Effector CD8-positive, alpha-beta T cell (primary cell): ENCODE measurements around the gene TMEM108.

Experiments
- DNase-seq: peaks from one replicate; lab custom pipeline; 2025; lab: John Stamatoyannopoulos, UW

TMEM108 gene

DNA sequence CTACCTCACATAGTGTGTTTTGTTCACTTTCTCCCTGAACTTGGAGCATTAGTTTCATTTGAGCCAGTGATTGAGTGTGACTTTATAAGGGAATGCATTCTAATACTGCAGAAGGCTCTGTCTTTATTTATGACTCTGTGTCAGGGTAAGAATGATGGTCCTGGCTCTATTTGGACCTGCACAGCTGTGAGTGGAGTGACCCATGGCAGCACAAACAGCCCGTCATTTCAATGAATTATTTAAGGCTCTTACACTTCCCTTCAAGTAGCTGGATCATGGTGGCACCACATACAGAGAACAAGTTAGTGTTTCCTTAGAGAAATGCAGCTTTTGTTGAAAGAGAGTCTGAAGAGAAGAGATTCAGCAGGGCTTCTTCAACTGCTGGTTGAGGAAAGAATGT is 16.4 kb downstream of the TMEM108 start:
- DNase-seq, result no peak

DNA sequence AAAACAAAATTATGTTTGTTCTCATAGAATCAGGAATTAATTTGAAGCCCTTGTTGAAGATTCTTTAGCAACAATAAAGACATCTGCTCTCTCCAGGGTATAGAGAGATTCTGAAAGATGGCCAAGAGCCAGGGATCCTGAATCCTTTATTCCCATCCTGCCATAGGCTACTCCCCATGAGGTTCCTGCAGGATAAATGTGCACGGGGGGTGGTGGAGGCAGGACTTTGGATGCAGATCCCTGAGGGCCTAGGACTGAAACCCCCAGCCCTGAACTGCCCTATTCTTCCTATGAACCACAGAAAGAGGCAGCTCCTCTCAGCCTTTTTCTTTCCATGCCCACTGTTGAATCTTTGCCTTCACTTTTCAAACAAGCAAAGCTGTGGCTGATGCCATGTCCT is 17.1 kb downstream of the TMEM108 start:
- DNase-seq, result no peak

DNA sequence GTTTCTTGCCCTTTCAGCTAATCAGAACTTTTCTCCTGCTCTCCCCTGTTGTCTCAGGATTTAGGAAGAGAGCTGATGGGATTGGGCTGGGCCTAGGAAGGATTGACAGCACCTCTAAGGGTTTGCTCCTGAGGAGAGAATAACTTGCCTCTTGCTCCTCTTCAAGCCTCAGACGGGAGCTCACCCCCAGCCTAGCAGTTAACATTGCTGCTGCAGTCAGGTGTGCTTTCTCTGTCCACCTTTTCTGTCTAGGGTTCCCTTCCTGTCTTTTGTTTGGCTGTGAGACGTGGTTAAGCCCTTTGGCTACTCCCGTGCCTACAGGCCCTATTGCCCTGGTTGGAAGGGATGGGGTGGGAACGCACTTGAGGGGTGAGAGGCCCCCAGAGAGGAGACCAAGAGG is 20.1 kb downstream of the TMEM108 start:
- DNase-seq, result no peak

DNA sequence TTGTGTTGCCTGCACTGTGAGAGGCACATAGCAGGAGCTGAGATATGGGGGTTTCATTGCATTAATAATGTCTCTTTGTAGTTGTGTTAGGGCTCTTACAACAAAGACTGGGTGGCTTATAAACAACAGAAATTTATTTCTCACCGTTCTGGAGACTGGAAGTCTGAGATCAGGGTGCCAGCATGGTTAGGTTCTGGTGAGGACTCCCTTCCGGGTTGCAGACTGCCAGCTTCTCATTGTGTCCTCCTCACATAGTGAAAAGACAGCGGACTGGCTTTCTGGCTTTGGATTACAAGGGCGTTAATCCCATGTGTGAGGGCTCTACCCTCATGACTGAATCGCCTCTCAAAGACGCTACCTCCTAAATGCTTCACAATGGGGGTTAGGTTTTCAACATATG is 20.6 kb downstream of the TMEM108 start:
- no peak for DNase-seq

DNA sequence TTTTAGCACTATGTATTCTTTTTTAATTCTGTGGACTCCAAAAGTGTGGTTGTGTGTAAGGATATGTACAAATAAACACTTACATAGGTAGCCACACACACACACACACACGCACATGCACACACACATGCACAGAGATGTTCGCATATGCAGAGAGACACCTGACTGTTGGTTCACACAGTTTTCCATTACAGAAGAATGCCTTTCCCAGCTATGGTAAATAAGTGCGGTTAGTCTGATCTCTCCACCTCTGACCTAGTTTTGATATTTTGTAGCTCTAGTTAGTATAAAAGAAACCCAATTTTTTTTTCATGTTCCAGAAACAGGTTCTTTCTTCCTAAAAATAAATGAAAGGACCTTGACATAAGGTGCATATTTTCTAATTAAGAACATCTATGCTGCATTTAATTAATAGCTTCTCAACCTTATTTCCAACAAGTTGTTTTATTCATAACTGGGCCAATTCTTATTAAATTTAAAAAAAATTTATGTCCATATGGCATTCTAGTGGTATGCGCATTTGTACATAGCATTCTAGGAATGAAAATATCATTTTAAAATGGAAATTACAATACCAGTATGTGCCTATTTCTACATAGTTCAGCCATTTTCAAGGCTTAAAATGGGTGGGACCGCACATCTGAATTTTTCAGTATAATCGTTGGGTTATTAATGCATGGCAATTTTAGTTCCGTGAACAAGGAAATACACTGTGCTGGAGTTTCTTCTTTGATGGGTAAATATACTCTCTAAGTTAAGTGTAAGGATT is 27.2 kb downstream of the TMEM108 start:
- no peak for DNase-seq

DNA sequence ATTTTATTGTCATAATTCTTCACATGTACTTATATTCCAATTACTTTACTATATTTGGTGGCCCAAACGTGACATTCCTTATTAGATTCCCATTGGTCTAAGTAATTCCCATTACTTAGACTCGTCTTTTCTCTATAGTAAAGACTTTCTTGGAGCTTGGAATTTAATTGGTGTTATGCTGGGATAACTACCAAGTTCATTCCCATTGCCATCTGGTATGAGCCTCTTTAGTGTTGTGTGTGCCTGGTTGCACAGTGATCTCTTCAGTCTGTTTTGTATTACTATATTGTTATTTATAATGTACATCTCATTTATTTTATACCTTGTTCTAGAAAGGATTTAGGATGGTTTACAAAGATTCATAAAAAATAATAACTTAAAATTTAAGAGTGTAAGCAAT is 27.8 kb downstream of the TMEM108 start:
- DNase-seq, result no peak

DNA sequence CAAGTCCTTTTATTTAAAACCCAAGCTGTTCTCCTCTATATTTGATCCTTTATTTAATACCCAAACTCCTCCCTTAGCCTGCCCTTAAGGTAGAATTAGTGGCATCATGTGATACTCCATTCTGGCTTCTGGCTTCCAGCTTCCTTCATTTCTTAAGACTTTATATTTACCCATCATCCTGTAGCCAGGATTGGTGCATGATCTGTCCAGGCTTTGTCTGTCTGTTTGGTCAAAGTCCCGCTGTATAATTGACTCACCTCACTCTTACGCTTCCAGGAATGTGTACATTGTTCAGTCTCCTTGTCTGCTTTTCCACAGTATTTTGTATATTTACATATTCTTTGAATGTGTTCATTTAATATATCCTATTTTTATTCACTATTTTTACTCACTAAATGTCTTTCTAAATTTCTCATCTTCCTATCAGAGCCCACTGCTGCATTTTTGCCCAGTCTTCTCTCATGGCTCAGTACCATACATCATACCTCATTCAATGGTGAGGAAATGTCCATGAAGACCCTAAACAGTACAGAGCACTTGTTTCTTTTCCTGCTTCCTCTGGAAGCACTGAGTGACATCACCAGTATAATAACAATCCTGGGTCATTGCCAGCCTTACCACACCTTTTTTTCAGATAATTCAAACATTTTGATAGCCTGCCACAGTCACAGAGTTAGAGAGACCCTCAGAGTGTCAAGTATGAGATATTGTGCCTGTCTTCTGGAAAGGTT is 31.5 kb downstream of the TMEM108 start:
- no peak for DNase-seq

DNA sequence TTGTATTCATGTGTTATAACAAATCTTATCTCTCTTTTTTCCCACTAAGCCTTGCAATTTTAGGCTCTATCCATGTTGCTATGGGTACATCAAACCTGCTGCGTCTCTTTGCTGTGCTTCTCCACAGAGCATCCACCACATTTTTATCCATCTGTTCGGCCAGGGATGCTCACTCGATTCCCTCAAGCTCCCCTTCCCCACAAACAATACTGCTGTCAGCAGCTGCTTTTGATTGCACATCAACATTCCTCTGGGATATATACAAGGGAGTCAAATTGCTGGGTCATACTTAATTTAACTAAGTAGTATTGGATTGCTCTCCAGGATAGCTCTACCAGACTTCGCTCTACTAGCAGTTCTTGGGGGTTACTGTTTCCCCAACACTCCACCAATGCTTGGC is 36.8 kb downstream of the TMEM108 start:
- DNase-seq, result no peak

DNA sequence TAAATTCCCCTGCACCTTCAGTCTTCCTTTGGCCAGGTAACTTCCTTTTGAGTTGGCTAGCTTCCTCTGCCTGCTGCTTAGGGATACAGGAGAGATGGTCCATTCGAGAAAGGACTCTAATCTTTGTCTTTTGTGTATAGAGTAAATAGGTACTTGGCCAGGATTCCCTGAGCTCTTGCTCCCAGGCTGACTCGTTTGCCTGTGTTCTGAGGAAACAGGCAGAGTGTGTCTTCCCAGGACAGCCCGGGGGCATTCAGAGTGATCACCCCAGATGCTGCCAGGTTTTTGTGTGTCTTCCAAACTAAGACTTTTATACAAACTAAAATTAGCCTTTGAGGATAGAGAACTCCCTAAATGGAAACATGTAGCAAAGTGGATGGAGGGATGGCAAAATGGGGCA is 39.5 kb downstream of the TMEM108 start:
- DNase-seq, result no peak

DNA sequence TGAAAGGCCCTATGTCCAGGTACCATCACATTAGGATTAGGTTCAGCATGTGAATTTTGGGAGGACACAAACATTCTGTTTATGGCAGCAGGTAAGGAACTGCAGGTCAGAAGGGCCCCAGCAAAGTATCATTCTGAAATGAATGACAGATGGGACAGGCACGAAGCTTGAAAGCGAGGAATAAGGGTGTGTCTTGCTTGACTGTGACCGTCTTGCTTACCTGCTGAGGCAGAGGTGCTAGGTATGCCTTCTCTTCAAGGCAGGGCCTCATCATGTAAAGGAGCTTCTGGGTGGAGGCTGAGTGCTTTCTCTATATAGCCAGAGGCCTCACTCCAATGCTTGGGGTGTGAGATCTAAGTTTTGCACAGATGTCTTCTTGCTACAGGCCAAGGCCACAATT is 41.4 kb downstream of the TMEM108 start:
- no peak for DNase-seq

DNA sequence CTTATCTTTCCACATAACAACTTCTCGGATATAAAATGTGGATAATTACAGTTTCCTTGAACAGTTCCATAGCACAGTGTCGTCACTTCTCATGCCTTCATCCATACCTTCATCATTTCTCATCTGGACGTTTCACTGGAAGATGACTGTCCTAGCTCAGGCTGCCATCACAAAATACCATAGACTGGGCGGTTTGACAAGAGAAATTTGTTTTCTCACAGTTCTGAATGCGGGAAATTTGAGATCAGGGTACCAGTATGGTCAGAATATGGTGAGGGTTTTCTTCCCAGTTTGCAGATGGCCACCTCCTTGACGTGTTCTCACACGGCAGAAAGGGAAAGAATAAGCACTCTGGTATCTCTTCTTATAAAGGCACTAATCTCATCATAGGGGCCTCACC is 42.8 kb downstream of the TMEM108 start:
- DNase-seq, result no peak

DNA sequence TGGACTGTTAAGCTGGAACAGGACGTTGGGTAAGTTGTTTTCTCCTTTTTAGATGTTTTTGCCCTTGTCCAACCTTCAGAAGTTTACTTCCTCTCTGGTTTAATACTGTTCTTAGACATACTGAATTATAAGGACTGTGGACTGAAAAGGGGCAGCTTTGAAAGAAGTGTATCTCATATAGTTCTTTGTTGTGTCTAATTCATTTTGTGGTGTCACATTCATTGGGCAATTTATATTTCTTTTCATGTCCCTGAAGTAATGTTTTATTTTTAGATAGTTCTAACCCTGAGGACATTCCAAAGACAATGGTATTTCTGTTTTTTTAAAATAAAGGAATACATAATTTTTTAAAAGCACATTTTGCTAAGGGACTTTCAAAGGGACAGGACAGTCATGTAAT is 45.2 kb downstream of the TMEM108 start:
- no peak for DNase-seq

DNA sequence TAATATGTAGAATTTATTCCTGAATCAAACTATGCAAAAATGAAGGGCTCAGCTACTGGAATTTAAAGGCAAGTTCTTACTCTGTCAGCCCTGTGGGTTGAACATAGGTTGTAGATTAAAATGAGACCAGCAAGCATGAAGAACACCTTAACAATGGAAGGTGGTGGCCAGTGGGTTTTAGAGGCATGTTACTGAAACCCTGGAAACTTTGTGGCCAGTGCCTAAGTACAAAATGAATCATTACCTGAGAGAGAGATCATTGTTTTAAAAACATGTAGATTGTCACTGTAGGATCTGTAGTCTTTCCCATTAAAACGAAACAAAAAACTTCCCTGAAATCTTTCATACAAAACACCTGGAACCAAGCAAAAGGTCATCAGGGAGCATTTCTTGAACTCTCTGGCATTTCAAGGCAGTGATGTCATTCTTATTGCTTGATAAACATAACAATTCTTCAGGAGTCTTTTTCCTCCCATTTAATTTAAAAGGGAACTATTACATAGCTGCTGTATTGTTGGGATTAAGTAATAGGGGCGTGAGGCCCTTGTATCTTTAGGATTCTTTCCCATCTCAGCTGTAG is 51.8 kb downstream of the TMEM108 start:
- no peak for DNase-seq

DNA sequence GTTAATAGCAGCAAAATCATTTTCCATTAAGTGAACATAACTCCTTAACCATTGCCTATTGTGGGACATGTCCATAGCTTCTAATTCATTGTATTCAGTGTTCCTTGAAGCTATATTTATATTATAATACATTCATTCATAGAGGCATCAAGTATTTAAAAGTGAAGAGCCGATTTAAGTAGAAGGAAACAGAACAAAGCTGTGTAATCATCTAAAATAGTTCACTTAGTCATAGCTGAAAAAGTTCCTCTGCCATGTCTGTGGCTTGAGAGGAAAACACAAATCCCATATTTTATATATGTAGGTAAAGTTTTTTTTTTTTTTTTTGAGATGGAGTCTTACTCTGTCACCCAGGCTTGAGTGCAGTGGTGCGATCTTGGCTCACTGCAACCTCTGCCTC is 54.5 kb downstream of the TMEM108 start:
- no peak for DNase-seq

DNA sequence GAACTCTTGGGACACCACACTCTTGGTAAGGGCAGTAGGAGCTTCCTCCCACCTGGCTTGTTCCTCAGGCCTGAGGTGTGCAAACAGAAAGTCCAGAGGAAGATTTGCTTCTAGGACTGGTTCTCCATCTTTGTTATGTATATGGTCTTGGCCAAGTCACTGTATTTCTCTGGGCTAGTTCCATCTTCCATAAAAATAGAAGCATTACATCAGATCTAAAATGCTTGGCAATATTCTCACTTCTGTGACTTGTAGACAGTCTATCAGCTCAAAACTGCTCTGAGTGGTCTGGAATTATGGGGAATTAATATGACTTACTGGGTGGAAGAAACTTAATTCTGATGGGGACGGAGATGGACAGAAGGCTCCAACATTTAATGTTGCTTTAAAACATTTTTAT is 55.2 kb downstream of the TMEM108 start:
- no peak for DNase-seq

DNA sequence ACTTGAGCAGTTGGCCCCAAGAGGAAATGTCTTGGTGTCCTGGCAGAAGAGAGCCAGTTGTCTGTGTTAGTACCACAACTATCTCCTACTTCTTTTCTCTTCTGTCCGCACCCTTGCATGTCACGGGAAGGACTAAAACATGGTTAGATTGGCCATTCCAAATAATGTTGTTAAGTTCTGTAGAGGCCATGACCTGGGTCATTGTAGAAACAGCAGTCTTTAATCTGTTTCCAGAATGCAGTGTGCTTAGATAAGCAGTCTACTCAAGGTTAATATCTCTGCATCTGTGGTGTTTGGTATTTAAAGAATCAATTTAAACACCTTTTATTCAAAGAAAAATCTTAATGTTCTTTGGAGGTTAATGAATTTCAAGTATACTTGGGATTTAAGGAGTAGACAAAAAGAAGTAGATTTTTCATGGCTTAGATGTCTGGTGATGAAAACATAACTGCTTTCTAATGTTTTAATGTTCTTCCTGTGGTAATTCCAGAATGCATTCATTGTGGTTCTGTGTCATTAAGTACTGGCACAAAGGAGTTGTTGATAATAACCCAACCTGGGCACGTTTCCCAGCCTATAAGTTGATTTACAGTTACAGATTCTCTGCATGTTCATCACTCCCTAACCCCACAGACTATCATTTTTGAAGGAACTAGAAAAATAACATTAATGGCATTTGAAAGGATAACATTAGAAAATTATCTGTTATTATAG is 58.9 kb downstream of the TMEM108 start:
- no peak for DNase-seq

DNA sequence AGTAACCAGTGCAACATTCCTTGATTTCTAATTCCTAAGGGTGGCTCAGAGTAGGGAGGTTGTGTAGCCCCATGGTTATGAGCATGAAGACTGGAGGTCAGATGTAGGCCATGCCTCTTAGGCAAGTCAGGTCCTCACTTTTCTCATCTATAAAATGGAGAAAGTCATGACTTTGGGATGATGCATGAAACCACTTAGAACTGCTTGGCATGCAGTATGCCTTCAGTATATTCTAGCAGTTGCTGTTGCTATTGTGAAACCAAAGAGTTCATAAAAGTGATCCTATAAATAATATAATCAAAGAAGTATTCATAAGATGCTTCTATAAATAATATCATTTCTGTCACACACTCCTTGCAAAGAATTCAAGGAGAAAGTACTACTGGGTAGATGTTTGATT is 65.5 kb downstream of the TMEM108 start:
- no peak for DNase-seq

DNA sequence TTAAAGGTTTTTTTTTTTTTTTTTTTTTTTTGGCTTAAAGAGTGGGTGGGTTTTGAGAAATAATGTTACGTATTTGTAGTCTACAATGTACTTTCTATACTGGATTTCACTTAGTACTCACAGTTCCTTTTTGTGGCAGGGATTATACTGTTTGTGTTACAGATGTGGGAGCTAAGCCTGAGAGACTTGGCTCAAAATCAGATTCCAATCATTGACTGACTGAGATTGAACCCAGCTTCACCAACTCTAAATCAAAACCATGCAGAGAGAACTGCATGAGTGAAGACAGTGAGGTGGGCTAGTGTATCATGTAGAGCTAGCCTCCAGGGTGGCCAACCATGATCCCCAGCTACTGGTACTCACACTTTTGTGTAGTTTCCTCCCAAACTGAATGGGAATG is 68.0 kb downstream of the TMEM108 start:
- DNase-seq, result no peak

DNA sequence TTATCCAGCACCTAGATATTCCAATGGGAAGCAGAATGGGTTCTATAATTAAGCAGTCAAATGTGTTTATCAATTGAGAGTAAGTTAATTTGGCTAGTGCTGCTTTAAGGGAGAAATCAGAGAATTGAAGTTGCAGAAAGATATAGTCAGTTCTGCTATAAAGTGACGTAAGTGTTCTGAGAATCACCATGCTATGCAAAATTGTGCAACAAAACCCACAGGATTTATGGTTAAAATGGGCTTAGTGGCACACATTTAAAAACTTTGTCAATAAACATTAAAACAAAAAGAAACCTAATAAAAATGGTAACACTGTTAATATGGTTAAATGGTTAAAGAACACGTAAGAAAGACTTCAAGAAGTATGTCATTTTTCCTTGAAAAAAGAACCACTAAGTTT is 74.5 kb downstream of the TMEM108 start:
- no peak for DNase-seq

DNA sequence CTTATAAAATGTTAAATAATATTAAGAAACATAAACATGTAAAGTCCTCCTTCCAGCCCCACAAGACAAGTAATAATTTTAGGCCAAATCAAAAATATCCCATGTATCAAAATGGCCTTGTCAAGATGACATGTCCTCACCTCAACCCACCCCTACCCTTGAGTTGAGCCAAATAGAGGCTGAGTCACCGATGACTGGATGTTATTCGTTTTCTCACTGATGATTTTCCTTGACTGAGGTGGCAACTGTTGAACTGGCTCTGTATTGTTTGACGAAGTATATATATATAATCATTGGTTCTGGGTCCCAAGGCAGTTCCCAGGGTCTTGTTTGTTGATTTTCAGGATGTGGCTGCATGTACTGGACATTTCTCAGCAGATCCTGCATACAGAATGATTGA is 75.3 kb downstream of the TMEM108 start:
- DNase-seq, result no peak

DNA sequence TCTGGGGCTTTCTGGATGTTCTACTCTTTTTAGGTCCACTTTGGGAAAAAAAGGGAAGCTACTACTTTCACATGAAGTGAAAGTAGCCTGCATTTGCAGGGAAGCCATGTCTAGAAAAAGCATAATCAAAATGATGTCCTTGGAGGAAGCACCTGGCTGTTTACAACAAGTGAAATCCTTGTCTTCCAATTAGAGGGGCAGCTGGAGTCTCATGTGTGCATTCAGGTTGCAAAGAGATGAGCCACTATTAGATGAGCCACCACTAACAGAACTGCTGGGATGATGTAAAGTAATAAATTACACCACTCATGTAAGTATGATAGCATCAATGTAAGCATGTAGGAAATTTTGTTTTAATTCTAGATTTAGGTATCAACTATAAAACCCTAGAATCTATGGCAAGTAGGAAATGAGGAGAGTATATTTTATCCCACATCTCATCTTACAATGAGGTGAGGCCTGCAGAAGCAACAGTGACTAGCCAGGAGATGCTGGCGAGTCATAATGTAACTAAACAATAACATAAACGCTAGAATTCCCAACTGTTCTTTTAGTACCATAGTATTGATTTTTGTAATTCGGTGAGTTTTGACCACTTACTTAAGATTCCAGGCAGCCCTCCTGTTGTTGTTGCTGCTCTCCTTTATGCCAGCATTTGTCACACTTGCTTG is 75.9 kb downstream of the TMEM108 start:
- DNase-seq, result no peak

DNA sequence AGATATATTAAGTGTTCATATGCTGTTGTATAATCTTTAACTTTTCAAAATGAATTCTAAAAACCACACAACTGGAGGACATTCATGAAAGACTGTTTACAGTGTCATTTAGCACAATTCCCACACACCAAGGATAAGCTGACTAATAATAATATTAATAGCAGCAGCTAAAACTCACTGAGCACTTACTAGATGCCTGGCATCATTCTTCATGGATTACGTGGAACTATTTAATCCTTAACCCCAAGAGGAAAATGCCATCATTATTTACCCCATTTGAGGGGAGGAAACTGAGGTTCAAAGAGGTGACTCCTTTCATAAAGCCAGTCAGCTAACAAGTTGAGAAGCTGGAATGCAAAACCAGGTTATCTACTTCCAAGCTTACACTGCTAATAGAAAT is 77.0 kb downstream of the TMEM108 start:
- no peak for DNase-seq
